IMR-90 (cell line): ENCODE results near the gene JCAD. TPM values are rescaled to one million over a fixed set of nuclear protein-coding genes. Genes with fewer than 3 reads are reported as not detected.

Source experiments
- ATAC-seq: fragments of 200-7000 bp; cut with Tn5 transposase; 2 replicates; pipeline ENCODE4 v1.9.1; 2020; ENCODE audit warnings: low read depth, mild to moderate bottlenecking, moderate library complexity
- BruUV-seq: library from RNA; stranded (reverse); fragments of 400-500 nt; replicated peaks from 2 replicates; lab custom pipeline; 2021; lab: Mats Ljungman, UMichigan
- CTCF ChIA-PET: fragments of 300-600 bp; formaldehyde crosslinking; extraction: SDS; loops from one replicate; lab custom pipeline; 2021; ENCODE audit warnings: antibody characterized with exemption; lab: Yijun Ruan, JAX
- POLR2A ChIA-PET: fragments of 300-600 bp; sonication (Branson Sonifier 250); formaldehyde crosslinking; loops from one replicate; lab custom pipeline; 2022; ENCODE audit warnings: antibody characterized with exemption; ENCODE audit not compliant: unreplicated experiment; lab: Charles Lee
- DNase-seq: peaks from one replicate; pipeline ENCODE4 v3.0.0; 2013
- H2AFZ ChIP-seq: replicated peaks from 2 replicates; pipeline ENCODE3; 2013; ENCODE audit warnings: low read length, mild to moderate bottlenecking; ENCODE audit not compliant: poor library complexity
- H2AK5ac ChIP-seq: 2 replicates; pipeline ENCODE4 v1.6.1; 2013; ENCODE audit warnings: low read depth, low read length, inconsistent platforms
- H2AK9ac ChIP-seq: replicated peaks from 2 replicates; pipeline ENCODE3; 2013; ENCODE audit warnings: mild to moderate bottlenecking, low read depth, low read length, moderate library complexity; ENCODE audit not compliant: poor library complexity
- H2BK120ac ChIP-seq: 2 replicates; pipeline ENCODE4 v1.6.1; 2013; ENCODE audit warnings: low read depth, low read length, inconsistent platforms
- H2BK15ac ChIP-seq: 3 replicates; pipeline ENCODE4 v1.6.1; 2013; ENCODE audit warnings: low read depth, low read length, inconsistent platforms
- H2BK20ac ChIP-seq: 2 replicates; pipeline ENCODE4 v1.6.1; 2013; ENCODE audit warnings: low read depth, mild to moderate bottlenecking, inconsistent platforms, low read length, moderate library complexity
- H2BK5ac ChIP-seq: 2 replicates; pipeline ENCODE4 v1.6.1; 2013; ENCODE audit warnings: mild to moderate bottlenecking, low read depth, low read length, inconsistent platforms; ENCODE audit not compliant: poor library complexity, severe bottlenecking
- H3K14ac ChIP-seq: replicated peaks from 2 replicates; pipeline ENCODE4 v1.6.1; 2013; ENCODE audit warnings: low read depth, low read length, inconsistent platforms
- H3K18ac ChIP-seq: 2 replicates; pipeline ENCODE4 v1.6.1; 2013; ENCODE audit warnings: low read depth, low read length, control low read depth
- H3K23ac ChIP-seq: 2 replicates; pipeline ENCODE4 v1.6.1; 2013; ENCODE audit warnings: low read depth, low read length, inconsistent platforms
- H3K27ac ChIP-seq: 2 replicates; pipeline ENCODE4 v1.5.1; 2013; ENCODE audit warnings: mild to moderate bottlenecking, control low read depth, low read length; ENCODE audit not compliant: insufficient read depth
- H3K27me3 ChIP-seq: 2 replicates; pipeline ENCODE4 v1.6.1; 2013; ENCODE audit warnings: low read length; ENCODE audit not compliant: control insufficient read depth, insufficient read depth
- H3K36me3 ChIP-seq: 2 replicates; pipeline ENCODE4 v1.6.1; 2013; ENCODE audit warnings: low read length, mixed read lengths; ENCODE audit not compliant: control insufficient read depth, insufficient read depth
- H3K4ac ChIP-seq: 2 replicates; pipeline ENCODE4 v1.6.1; 2013; ENCODE audit warnings: low read depth, low read length, inconsistent platforms
- H3K4me1 ChIP-seq: 2 replicates; pipeline ENCODE4 v1.6.1; 2013; ENCODE audit warnings: low read length, mixed read lengths; ENCODE audit not compliant: control insufficient read depth, insufficient read depth
- H3K4me2 ChIP-seq: 2 replicates; pipeline ENCODE4 v1.6.1; 2013; ENCODE audit warnings: low read depth, mild to moderate bottlenecking, control low read depth, low read length, moderate library complexity
- H3K4me3 ChIP-seq: 2 replicates; pipeline ENCODE4 v1.5.1; 2013; ENCODE audit warnings: low read depth, mild to moderate bottlenecking, control low read depth, low read length, moderate library complexity; ENCODE audit not compliant: insufficient read depth
- H3K56ac ChIP-seq: 2 replicates; pipeline ENCODE4 v1.6.1; 2013; ENCODE audit warnings: low read length, inconsistent platforms; ENCODE audit not compliant: insufficient read depth; ENCODE audit errors: extremely low read depth
- H3K79me1 ChIP-seq, 2 experiments: 2 replicates each; pipeline ENCODE4 v1.6.1; 2013; ENCODE audit warnings: low read length in 2 of 2, inconsistent platforms in 1 of 2, low read depth in 1 of 2
- H3K9ac ChIP-seq: 2 replicates; pipeline ENCODE4 v1.6.1; 2013; ENCODE audit warnings: low read depth, low read length, control low read depth
- H3K9me1 ChIP-seq: 2 replicates; pipeline ENCODE4 v1.6.1; 2013; ENCODE audit warnings: low read length, inconsistent platforms; ENCODE audit not compliant: insufficient read depth
- H3K9me3 ChIP-seq: 2 replicates; pipeline ENCODE4 v1.6.1; 2013; ENCODE audit warnings: low read length; ENCODE audit not compliant: control insufficient read depth, insufficient read depth
- H4K20me1 ChIP-seq: 2 replicates; pipeline ENCODE4 v1.6.1; 2013; ENCODE audit warnings: low read length, inconsistent platforms; ENCODE audit not compliant: insufficient read depth
- H4K5ac ChIP-seq: 2 replicates; pipeline ENCODE4 v1.6.1; 2013; ENCODE audit warnings: mild to moderate bottlenecking, low read depth, low read length, control low read depth
- H4K8ac ChIP-seq, 2 experiments: 2 replicates each; pipeline ENCODE4 v1.6.1; 2013; ENCODE audit warnings: low read depth in 2 of 2, low read length in 2 of 2, control low read depth in 1 of 2, inconsistent platforms in 1 of 2
- H4K91ac ChIP-seq: 2 replicates; pipeline ENCODE4 v1.6.1; 2013; ENCODE audit warnings: low read depth, low read length, inconsistent platforms; ENCODE audit not compliant: insufficient read depth
- MAFK ChIP-seq: IDR thresholded peaks from 2 replicates; pipeline ENCODE4 v1.6.1; 2012; ENCODE audit warnings: low read depth, low read length, improper control_type of control experiment
- RAD21 ChIP-seq: IDR thresholded peaks from 2 replicates; pipeline ENCODE4 v1.6.1; 2012; ENCODE audit warnings: low read length, improper control_type of control experiment
- SMC3 ChIP-seq: fragments of 150-350 bp; IDR thresholded peaks from 2 replicates; pipeline ENCODE4 v1.6.1; 2016; ENCODE audit warnings: low read depth, mild to moderate bottlenecking, antibody characterized with exemption, low read length, moderate library complexity
- WGBS, 2 experiments: methylation state at CpG; one replicate each; pipeline versions ENCODE4 v1.1.5 to v1.1.7; 2013; ENCODE audit warnings: missing lambda C conversion rate in 2 of 2; ENCODE audit not compliant: insufficient read length in 1 of 2; ENCODE audit errors: extremely low coverage in 2 of 2; 5-methylcytosine and 5-hydroxymethylcytosine counted together
- dilution Hi-C: fragments of 300-500 bp; cut with HindIII; formaldehyde crosslinking; loops from one replicate; pipeline ENCODE4 v1.14.3; 2018; ENCODE audit warnings: low sequenced_read_pairs; ENCODE audit not compliant: unreplicated experiment
- in situ Hi-C: fragments of 300-500 bp; cut with MboI; formaldehyde crosslinking; loops from 3 replicates; pipeline ENCODE4 v1.14.3; 2019; ENCODE audit warnings: low sequenced_read_pairs, inconsistent platforms, mixed read lengths
- intact Hi-C: fragments of 100-400 bp; cut with micrococcal nuclease; formaldehyde crosslinking; loops from 2 replicates; pipeline ENCODE4 v1.10.0; 2022
- polyA plus RNA-seq, 3 experiments: library from polyadenylated mRNA; depleted of rRNA; stranded (reverse); fragments of >200 nt; gene quantifications; 2 replicates each; pipeline ENCODE4 v1.2.3, GENCODE V29; 2012; ENCODE audit warnings: low replicate concordance in 1 of 3
- total RNA-seq: library from RNA; depleted of rRNA; stranded (reverse); fragments of >200 nt; gene quantifications from 2 replicates; pipeline ENCODE4 v1.2.3, GENCODE V29; 2012

JCAD gene
- total and polyA plus RNA-seq, 2 of the 4 experiments (the other 2 are of a cell fraction): 15.9 to 16.8 TPM

DNA sequence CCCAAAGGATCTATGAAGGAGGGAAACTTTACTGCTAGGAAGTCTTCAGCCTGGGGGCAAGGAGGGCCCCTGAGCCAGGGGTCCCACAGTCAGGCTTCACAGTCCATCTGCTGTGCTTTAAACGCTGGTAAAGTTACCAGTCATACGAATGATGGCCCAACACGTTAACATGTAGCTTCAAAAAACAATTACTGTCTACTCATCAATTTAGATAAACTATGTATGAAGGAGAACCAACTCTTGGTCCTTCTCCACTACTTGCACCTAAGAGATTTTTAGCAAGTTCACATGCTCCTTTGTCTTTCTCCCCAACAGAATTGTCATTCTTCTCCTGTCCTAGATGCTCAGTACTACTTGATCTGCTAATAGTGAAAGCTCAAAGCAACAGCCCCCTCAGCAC is 16.6 kb downstream of the JCAD start:
- in situ Hi-C loops: no loop called here
- Histone ChIP-seq H2AK5ac (no peak overlapping the region), H2BK15ac (no peak overlapping the region), H3K27ac (no peak overlapping the region), H3K9me1 (peaks cover 39% of the 10 kb centered on the region), H3K56ac (no peak overlapping the region), H4K20me1 (peaks cover 88% of the 10 kb centered on the region), H3K23ac (no peak overlapping the region), H3K9me3 (no peaks in the 10 kb centered on the region), H3K4me3 (no peak overlapping the region), H3K18ac (no peak overlapping the region), H4K91ac (no peak overlapping the region), H3K4ac (no peak overlapping the region), H2BK120ac (no peak overlapping the region), H2AFZ (no peak overlapping the region), H4K8ac (no peak overlapping the region; a peak in 1 of 4 replicates), H3K4me1 (no peaks in the 10 kb centered on the region; the same call in 1 of the 2 replicates), H3K27me3 (no peaks in the 10 kb centered on the region), H2BK5ac (no peak overlapping the region), H3K14ac (no peak overlapping the region), H4K5ac (no peak overlapping the region), H2BK20ac (no peak overlapping the region), H3K36me3 (peaks cover 83% of the 10 kb centered on the region), H3K79me1 (peaks cover 59 to 98% of the 10 kb centered on the region in 2 experiments), H3K9ac (no peak overlapping the region), H2AK9ac (no peak overlapping the region), H3K4me2 (no peak overlapping the region)
- POLR2A ChIA-PET: interaction anchor here (0.5 kb wide), 1 partner anchor 187 kb away, joined by 20 read pairs; no protein-coding TSS in a partner anchor
- TF ChIP-seq RAD21 (no peak), MAFK (peak; percentile 87), SMC3 (no peak)
- WGBS, 2 experiments: no CpG with 5 or more reads among the region's 3 CpGs
- intact Hi-C loops: no loop called here
- no peak for ATAC-seq
- CTCF ChIA-PET: interaction anchor here (0.6 to 1.1 kb wide), 2 partner anchors 184 to 228 kb away, joined by 3 read pairs; no protein-coding TSS in a partner anchor
- BruUV-seq: no TSS peak
- dilution Hi-C loops: no loop called here
- DNase-seq: no peak
